SK-MEL-5 (cell line): ENCODE measurements around the gene ADAM17. TPM values are rescaled to one million over a fixed set of nuclear protein-coding genes. Genes with fewer than 3 reads are reported as not detected.
"Not testable (repeated sequence)": the region's sequence is repeated elsewhere in the genome, so short reads cannot be mapped to it uniquely, and the experiment has no call there.

Experiments used
- DNase-seq: peaks from one replicate; pipeline ENCODE4 v3.0.0-alpha.2; 2016; ENCODE audit warnings: low read depth, low spot score
- in situ Hi-C: cut with HindIII; loops from 2 replicates; pipeline ENCODE4 v1.10.0; 2016; ENCODE audit warnings: low sequenced_read_pairs, high pct_unique_total_duplicates, low pct_unique_long_range_greater_than_20kb
- polyA plus RNA-seq, 2 experiments: library from polyadenylated mRNA; depleted of rRNA; stranded (reverse); fragments of >200 nt; gene quantifications; 2 replicates each; pipeline ENCODE4 v1.2.3, GENCODE V29; 2015
- total RNA-seq: library from RNA; depleted of rRNA; stranded (reverse); fragments of >200 nt; shearing (Covaris generic); gene quantifications from 2 replicates; pipeline ENCODE4 v1.2.3, GENCODE V29; 2014; rRNA removed

ADAM17 gene
- total RNA-seq: 33.3 and 34.9 TPM in 2 replicates
- 21.0 and 27.4 TPM in 2 replicates for polyA plus RNA-seq (2015; cell fraction: cytosol; rRNA removed)
- 44.6 and 54.3 TPM in 2 replicates for polyA plus RNA-seq (2015; cell fraction: nucleus; rRNA removed)

GRCh38 chr2:9555297-9556120, at the start of gene ADAM17:
Gene ADAM17, minus strand, starts transcription at chr2:9555830. Its CDS starts 225 bp downstream, at chr2:9555605.
- peak; percentile 97 for DNase-seq
- in situ Hi-C loops: no loop called here

DNA sequence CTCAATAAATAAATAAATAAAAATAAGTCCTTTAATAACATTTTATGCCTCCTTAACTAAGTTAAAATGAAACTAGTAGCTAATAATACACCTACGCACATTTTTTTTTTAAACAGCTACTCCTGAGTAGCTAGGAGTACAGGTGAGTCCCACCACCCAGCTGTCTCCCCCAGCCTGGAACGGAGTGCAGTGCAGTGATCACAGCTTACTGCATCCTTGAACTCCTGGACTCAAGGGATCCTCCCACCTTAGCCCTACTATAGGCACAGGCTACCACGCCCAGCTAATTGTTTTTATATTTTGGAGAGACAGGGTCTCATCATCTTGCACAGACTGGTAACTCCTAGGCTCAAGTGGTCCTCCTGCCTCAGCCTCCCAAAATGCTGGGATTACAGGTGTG, 46.8 kb upstream of the ADAM17 start:
- in situ Hi-C loops: no loop called here
- no peak for DNase-seq

GRCh38 chr2:9601397-9601796, 45.8 kb upstream of the ADAM17 start:
- in situ Hi-C loops: no loop called here
- DNase-seq: no peak

GRCh38 chr2:9599430-9599829, 43.8 kb upstream of the ADAM17 start:
- in situ Hi-C loops: no loop called here
- DNase-seq: no peak

DNA sequence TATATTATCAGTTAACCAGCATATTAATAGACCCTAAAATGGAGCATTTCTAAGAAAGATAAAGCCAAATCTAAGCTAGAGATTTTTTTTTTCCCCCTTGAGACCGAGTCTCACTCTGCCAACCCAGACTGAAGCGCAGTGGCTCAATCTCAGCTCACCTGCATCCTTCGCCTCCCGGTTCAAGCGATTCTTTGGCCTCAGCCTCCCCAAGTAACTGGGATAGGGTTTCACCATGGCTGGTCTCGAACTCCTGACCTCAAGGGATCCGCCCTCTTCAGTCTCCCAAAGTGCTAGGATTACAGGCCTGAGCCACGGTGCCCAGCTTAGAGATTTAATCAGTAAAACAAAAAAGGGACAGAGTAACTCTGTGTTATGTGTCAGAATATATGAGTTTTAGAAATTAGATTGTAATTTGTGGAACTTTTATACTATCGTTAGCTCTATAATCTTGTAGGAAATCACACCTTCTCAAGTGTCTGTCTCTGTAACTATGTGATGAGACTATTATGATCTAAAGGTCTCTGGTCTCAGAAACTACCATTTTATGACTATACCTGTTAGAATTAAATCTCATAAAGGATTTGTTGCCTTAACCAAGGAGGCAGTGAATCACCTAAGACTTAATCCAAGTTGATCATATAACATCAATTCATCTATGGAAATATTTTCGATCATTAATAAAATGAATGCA, 41.1 kb upstream of the ADAM17 start:
- no peak for DNase-seq
- in situ Hi-C loops: no loop called here

DNA sequence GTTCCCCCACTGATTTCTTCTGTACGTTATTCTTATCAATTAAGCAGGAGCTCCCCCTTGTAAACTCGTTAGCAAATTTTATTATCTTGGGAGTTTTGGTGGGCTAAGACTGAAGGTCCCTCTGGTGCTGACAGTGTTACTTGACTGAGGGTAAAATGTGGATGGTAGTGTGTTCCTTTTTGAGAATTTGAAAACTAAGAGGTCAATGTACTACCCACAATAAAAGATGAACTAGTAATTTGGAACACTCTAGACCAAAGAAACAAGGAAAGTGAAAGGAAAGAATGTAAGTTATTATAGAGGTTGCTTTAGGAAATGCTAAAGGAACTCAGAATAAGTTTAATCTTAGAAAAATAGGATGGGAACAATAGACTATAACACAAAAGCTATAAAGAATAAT, 40.1 kb upstream of the ADAM17 start:
- in situ Hi-C loops: no loop called here
- no peak for DNase-seq

DNA sequence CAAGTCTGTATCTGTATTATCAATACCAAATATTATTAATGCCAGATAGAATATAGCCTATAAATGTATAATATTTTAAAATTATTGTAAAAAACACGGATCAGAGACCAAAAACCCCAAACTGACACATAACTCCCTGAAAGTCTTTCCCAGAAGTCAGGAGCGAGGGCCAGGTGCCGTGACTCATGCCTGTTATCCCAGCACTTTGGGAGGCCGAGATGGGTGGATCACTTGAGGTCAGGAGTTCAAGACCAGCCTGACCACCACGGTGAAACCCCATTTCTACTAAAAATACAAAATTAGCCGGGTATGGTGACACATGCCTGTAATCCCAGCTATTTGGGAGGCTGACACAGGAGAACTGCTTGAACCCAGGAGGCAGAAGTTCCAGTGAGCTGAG, 39.6 kb upstream of the ADAM17 start:
- DNase-seq, in situ Hi-C loops: not testable (repeated sequence)

GRCh38 chr2:9594366-9595054, 38.9 kb upstream of the ADAM17 start:
- peak; percentile 72 for DNase-seq
- in situ Hi-C loops: no loop called here

DNA sequence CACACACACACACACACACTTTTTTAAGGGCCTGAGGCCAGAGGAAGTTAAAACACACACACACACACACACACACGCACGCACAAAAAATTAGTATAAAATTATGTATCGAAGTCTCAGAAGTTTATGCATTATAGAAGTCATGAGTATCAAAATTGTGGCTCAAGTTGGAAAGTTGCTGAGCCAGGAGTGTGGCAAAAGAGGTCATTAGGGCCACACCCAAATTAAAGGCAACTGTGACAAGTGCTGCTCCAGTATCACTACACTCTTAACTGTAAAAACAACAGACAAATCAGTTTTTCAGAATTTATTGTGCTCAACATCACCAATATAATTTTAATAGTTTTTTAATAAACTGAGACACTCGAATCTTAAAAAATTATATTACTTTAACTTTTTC, 38.3 kb upstream of the ADAM17 start:
- in situ Hi-C loops: no loop called here
- DNase-seq: no peak

DNA sequence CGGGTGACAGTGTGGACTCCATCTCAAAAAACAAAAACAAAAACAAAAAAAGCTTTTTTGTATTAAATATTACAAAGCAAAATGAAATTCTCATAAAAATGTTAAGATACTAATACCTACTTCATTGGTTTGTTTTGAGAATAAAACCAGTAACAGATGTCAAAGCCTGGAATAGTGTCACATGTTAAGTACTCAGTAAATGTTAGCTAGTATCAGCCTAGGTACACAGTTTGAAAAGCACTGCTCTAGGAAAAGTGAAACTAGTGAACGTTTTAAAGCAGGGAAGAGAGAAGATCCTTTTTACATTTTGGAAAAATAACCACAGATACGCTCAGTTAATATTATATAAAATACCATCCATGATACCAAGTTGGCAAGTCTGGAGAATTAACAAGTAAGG, 37.1 kb upstream of the ADAM17 start:
- in situ Hi-C loops: no loop called here
- no peak for DNase-seq

DNA sequence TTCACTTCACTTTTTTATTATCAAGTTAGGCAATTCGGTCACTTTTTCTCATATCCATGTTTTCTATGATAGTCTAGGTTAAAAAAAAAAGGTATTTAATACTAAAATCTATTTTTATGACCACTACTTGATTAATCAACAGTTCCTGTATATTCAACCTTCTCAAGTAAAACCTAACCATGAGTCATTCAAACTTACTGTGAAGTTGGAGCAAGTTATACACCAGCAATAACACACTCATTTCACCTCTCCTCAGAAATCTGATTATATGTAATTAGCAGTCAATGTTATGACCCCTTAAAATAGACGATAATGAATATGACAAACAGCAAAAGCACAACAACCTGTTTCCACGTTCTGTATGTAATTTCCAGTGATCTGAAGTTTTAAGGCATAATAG, 35.0 kb upstream of the ADAM17 start:
- in situ Hi-C loops: no loop called here
- no peak for DNase-seq

GRCh38 chr2:9586465-9586864, 30.8 kb upstream of the ADAM17 start:
- in situ Hi-C loops: no loop called here
- DNase-seq: no peak

- DNase-seq: no peak
- in situ Hi-C loops: no loop called here
Observed at GRCh38 chr2:9585486-9585885, 29.9 kb upstream of the ADAM17 start.

DNA sequence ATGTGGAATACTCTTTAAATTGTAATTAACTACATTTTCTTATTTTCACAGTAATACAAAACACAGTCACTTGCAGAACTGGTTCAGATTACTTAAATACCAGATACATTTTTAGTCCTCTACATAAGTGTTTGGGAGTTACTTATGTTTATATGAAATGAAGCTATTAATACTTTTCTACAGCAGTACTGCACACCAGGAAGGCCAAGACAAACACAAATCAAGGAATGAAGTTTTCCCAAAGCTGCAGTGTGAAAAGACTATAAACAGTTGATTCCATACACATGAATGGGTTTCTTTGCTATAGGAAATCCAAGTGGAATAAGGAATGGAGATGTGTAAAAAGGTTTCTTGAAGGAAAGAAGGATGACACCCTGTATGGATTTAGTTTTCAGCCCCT, 29.3 kb upstream of the ADAM17 start:
- in situ Hi-C loops, DNase-seq: not testable (repeated sequence)

DNA sequence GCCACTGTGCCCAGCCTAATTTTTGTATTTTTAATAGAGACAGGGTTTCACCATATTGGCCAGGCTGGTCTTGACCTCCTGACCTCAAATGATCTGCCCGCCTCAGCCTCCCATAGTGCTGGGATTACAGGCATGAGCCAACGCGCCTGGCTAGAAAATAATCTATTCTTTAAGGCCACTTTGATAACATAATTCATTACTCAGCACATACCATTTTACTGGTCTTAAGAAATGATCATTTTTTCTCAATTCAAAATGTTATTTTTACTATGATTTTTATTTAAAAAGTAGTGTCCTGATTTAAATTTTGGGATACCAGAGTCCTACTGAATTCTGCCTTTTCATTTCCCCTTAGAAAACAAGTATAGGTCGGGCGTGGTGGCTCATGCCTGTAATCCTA, 27.0 kb upstream of the ADAM17 start:
- in situ Hi-C loops: no loop called here
- no peak for DNase-seq

DNA sequence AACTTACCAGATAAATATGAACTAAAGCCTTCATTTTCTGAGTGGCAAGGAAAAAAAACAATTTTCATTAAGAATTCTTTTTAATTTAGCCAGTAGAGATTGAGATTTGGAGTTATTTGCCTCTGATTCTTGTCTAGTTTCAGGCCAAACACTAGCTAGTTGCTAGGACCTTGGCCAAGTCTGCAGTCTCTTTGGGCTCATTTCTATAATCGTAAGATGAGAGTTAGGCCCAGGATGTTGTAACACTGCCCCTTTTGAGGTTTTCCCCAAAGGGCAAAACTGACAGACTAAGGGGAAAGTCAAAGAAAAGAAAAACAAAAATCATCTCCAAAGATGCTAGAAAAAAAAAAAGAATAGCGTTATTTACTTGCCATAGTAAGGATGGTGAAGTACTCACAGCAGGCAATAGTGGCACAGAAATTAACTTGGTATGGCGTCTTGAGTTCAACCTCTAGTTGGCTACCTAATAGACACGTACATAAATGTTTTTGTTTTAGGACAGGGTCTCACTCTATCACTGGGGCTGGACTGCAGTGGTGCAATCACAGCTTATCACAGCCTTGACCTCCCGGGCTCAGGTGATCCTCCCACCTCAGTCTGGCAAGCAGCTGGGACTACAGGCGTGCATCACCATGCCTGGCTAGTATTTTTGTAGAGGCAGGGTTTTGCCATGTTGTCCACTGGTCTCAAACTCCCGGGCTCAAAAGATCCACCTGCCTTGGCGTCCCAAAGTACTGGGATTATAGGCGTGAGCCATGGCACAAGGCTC, 23.0 kb upstream of the ADAM17 start:
- DNase-seq: no peak
- in situ Hi-C loops: no loop called here

DNA sequence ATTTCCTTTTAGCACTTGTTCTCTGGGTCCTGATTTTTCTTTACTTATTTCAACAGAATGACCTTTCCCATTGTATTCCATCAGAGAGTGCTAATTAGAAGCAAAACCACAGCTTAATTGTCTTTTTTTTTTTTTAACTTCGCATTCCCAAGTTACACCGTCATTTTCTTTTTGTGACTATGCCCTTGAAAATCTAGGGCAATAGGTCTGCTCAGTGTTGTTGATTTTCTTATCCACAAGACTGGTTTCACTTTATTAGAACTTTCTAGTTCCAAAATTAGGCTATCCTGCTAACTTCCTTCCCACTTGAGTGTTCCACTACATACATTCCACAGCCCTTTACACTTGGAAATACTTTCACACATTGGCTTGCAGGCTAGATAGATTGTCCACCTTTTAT, 18.7 kb upstream of the ADAM17 start:
- in situ Hi-C loops: no loop called here
- no peak for DNase-seq

DNA sequence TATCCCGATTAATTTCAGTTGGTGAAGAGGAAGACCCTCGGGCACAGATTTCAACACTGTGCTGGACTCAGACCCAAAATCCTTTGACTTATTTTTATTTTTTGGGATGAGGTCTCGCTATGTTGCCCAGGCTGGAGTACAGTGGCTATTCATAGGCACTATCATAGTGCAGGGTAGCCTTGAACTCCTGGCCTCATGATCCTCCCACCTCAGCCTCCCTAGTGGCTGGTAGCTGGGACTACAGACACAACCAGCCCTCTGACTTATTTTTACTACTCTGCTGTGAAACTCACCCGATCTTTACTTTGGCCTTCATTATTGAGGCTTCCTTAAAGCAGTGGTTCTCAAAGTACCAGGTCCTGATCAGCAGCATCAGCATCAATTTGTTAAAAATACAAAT, 18.2 kb upstream of the ADAM17 start:
- peak; percentile 25 for DNase-seq
- in situ Hi-C loops: no loop called here
